K562 (cell line): ENCODE results near the gene KMT2A. TPM values are rescaled to one million over a fixed set of nuclear protein-coding genes. Genes with fewer than 3 reads are reported as not detected.
A peak's percentile ranks its signal among the peaks of the same experiment; 100 is the strongest.

ENCODE experiments used
- CC2D1A ChIP-seq: fragments of 450-650 bp; IDR thresholded peaks from 2 replicates; pipeline ENCODE4 v1.6.1; 2017; ENCODE audit warnings: mild to moderate bottlenecking
- CGGBP1 ChIP-seq: fragments of 250-450 bp; sonication (Bioruptor Pico); IDR thresholded peaks from 2 replicates; pipeline ENCODE4 v1.9.0; 2021; ENCODE audit warnings: mild to moderate bottlenecking
- ETV5 ChIP-seq: sonication (generic); formaldehyde crosslinking; IDR thresholded peaks from 2 replicates; pipeline ENCODE4 v1.4.0; 2020; ENCODE audit warnings: low read depth, mild to moderate bottlenecking, missing genetic modification reagents
- FOXP4 ChIP-seq: sonication (generic); formaldehyde crosslinking; IDR thresholded peaks from 2 replicates; pipeline ENCODE4 v1.8.0; 2022; ENCODE audit warnings: mild to moderate bottlenecking, missing genetic modification reagents, borderline replicate concordance
- GATA2 ChIP-seq: sonication (generic); formaldehyde crosslinking; IDR thresholded peaks from 2 replicates; pipeline ENCODE4 v1.4.0; 2020; ENCODE audit warnings: mild to moderate bottlenecking, missing genetic modification reagents
- HNRNPL ChIP-seq: fragments of 200-400 bp; formaldehyde crosslinking; IDR thresholded peaks from 2 replicates; pipeline ENCODE4 v1.6.1; 2017; ENCODE audit warnings: low read depth, mild to moderate bottlenecking, low read length
- KAT7 ChIP-seq: sonication (generic); formaldehyde crosslinking; IDR thresholded peaks from 2 replicates; pipeline ENCODE4 v1.8.0; 2022; ENCODE audit warnings: missing genetic modification reagents, mild to moderate bottlenecking, borderline replicate concordance
- NCOA4 ChIP-seq: fragments of 450-650 bp; IDR thresholded peaks from 2 replicates; pipeline ENCODE4 v1.6.1; 2018; ENCODE audit warnings: mild to moderate bottlenecking; ENCODE audit not compliant: partially characterized antibody
- NEUROD1 ChIP-seq: fragments of 150-350 bp; IDR thresholded peaks from 2 replicates; pipeline ENCODE4 v1.6.1; 2014; ENCODE audit warnings: borderline replicate concordance, low read length, low read depth; ENCODE audit not compliant: partially characterized antibody
- NFIX ChIP-seq: fragments of 250-450 bp; sonication (Bioruptor Pico); IDR thresholded peaks from 2 replicates; pipeline ENCODE4 v1.4.0; 2020; ENCODE audit warnings: low read depth, mild to moderate bottlenecking, moderate library complexity
- PRDM10 ChIP-seq: fragments of 450-650 bp; IDR thresholded peaks from 2 replicates; pipeline ENCODE4 v1.6.1; 2018; ENCODE audit not compliant: partially characterized antibody
- STAG1 ChIP-seq: sonication (generic); formaldehyde crosslinking; IDR thresholded peaks from 2 replicates; pipeline ENCODE4 v1.5.0; 2020; ENCODE audit warnings: missing genetic modification reagents, borderline replicate concordance
- ZBTB43 ChIP-seq: sonication (generic); formaldehyde crosslinking; IDR thresholded peaks from 2 replicates; pipeline ENCODE4 v1.8.0; 2023; ENCODE audit warnings: mild to moderate bottlenecking, missing genetic modification reagents
- ZBTB7A ChIP-seq: IDR thresholded peaks from 2 replicates; pipeline ENCODE4 v1.6.1; 2011; ENCODE audit warnings: low read depth, mild to moderate bottlenecking, low read length, moderate library complexity, borderline replicate concordance; ENCODE audit not compliant: control insufficient read depth
- ZNF766 ChIP-seq: fragments of 200-800 bp; sonication (Bioruptor generic); conservative IDR thresholded peaks from 2 replicates; pipeline ENCODE4 v1.6.1; 2016; ENCODE audit warnings: missing genetic modification characterization, missing compliant biosample characterization
- polyA plus RNA-seq, 8 experiments: library from polyadenylated mRNA; depleted of rRNA in 4 of 8; stranded (reverse) in 5 of 8; unstranded in 3 of 8; fragments of >200 nt; fragmentation: Nextera tagmentation in 2 of 8; fragmentation: Illumina TruSeq in 1 of 8; extraction: Ambion mirVana in 2 of 8; extraction: Trizol in 1 of 8; gene quantifications; 2 replicates each; pipeline versions ENCODE4 v1.2.1 to v1.2.3, GENCODE V29; 2011 to 2014; ENCODE audit warnings: inconsistent platforms in 1 of 8, missing spikeins in 1 of 8
- total RNA-seq, 7 experiments: library from RNA; depleted of rRNA in 6 of 7; stranded (reverse); fragments of >200 nt in 6 of 7; fragmentation: Illumina TruSeq in 2 of 7; extraction: Trizol in 2 of 7; gene quantifications; 2 replicates each; pipeline versions ENCODE4 v1.2.1 to v1.2.3, GENCODE V29; 2011 to 2021; ENCODE audit warnings: low replicate concordance in 1 of 7

KMT2A gene
- total and polyA plus RNA-seq, 9 of the 15 experiments (the other 6 are each of a cell fraction or from before 2014, with no cell fraction given): 9.6 to 59.9 (median 32.6) TPM

GRCh38 chr11:118530683-118531596, 94.6 kb downstream of the KMT2A start, which contains the start of gene TMEM25 (continued):
- TF ChIP-seq FOXP4 (CRISPR knock-in tag) (no peak), ZBTB7A (peak; percentile 85; the same call in 1 of the 2 replicates), CC2D1A (no peak), NCOA4 (no peak), PRDM10 (no peak), STAG1 (CRISPR knock-in tag) (peak; percentile 36; the same call in 1 of the 2 replicates), KAT7 (CRISPR knock-in tag) (peak; percentile 97), ZBTB43 (CRISPR knock-in tag) (peak; percentile 45; the same call in 1 of the 2 replicates), NEUROD1 (peak; percentile 66), ETV5 (no peak), ZNF766 (CRISPR knock-in tag) (no peak), HNRNPL (peak; percentile 59; the same call in 1 of the 2 replicates), GATA2 (CRISPR knock-in tag) (no peak), NFIX (CRISPR knock-in tag) (no peak), CGGBP1 (CRISPR knock-in tag) (0 out of 2 replicates have a peak, but pooled peaks have one; percentile 48)
